Central memory CD8-positive, alpha-beta T cell (primary cell): Measurements from ENCODE around the gene USP36.

Experiments
- ATAC-seq: fragments of 150-1000 bp; cut with Tn5 transposase; replicated peaks from 2 replicates; pipeline ENCODE4 v1.10.0; 2022; ENCODE audit warnings: mild to moderate bottlenecking, moderate FRiP score, moderate number of reproducible peaks; ENCODE audit not compliant: poor library complexity, severe bottlenecking; ENCODE audit errors: extremely low read depth
- DNase-seq, 2 donors: peaks; one replicate each; pipeline ENCODE4 v3.0.0; 2021; ENCODE audit warnings: low spot score in 2 of 2
- H3K27ac Mint-ChIP-seq: one replicate; pipeline ENCODE4 v1.8.0; 2022; ENCODE audit warnings: low read depth, mild to moderate bottlenecking, moderate library complexity, mixed read lengths
- H3K27me3 Mint-ChIP-seq: one replicate; pipeline ENCODE4 v1.8.0; 2022; ENCODE audit warnings: mixed read lengths
- H3K36me3 Mint-ChIP-seq: one replicate; pipeline ENCODE4 v1.8.0; 2022; ENCODE audit warnings: mild to moderate bottlenecking, moderate library complexity, mixed read lengths; ENCODE audit not compliant: insufficient read depth
- H3K4me1 Mint-ChIP-seq: one replicate; pipeline ENCODE4 v1.8.0; 2022; ENCODE audit warnings: mixed read lengths
- H3K4me3 Mint-ChIP-seq: one replicate; pipeline ENCODE4 v1.8.0; 2022; ENCODE audit warnings: mild to moderate bottlenecking, moderate library complexity, mixed read lengths
- H3K9me3 Mint-ChIP-seq: one replicate; pipeline ENCODE4 v1.8.0; 2022; ENCODE audit warnings: mixed read lengths

USP36 gene

GRCh38 chr17:78817123-78817522 lies 23.5 kb downstream of the USP36 start:
- Mint-ChIP-seq H3K27me3 (no peaks in the 10 kb centered on the region), H3K36me3 (peaks cover 77% of the 10 kb centered on the region), H3K27ac (peak overlapping the region; percentile 93), H3K9me3 (no peaks in the 10 kb centered on the region), H3K4me3 (peak overlapping the region; percentile 78), H3K4me1 (peaks cover 46% of the 10 kb centered on the region)
- peak; percentile 91 for ATAC-seq
- peak; percentile 45 to 87 for DNase-seq

GRCh38 chr17:78815696-78816095 lies 24.9 kb downstream of the USP36 start:
- no peak overlapping the region for H3K4me3 Mint-ChIP-seq
- H3K4me1 Mint-ChIP-seq: peaks cover 46% of the 10 kb centered on the region
- H3K27me3 Mint-ChIP-seq: no peaks in the 10 kb centered on the region
- ATAC-seq: no peak
- H3K36me3 Mint-ChIP-seq: peaks cover 75% of the 10 kb centered on the region
- DNase-seq: no peak
- H3K9me3 Mint-ChIP-seq: no peaks in the 10 kb centered on the region
- no peak overlapping the region for H3K27ac Mint-ChIP-seq

DNA sequence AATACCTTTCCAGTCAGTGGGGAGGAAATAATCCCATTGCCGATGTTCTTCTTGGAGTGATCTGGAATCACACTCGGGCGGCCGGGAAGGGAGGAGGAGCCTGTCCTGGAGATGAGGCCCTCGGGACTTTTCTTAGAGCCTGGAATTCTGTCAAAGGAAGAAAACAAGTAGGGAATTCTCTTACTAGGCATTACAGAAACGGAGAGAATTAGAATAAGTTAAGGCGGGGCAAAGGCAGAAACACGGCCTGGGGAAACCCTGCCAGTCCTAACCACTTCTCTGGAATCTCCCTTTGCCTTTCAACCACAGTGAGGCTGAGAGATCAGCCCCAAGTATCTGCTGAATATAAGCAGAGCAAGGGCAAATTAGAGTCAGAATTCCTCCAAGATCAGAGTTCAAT lies 27.8 kb downstream of the USP36 start:
- H3K4me3 Mint-ChIP-seq: no peak overlapping the region
- peaks cover 77% of the 10 kb centered on the region for H3K36me3 Mint-ChIP-seq
- H3K9me3 Mint-ChIP-seq: no peaks in the 10 kb centered on the region
- H3K27ac Mint-ChIP-seq: peak overlapping the region; percentile 65
- no peak for DNase-seq
- peaks cover 33% of the 10 kb centered on the region for H3K4me1 Mint-ChIP-seq
- peak; percentile 3 for ATAC-seq
- H3K27me3 Mint-ChIP-seq: no peaks in the 10 kb centered on the region

- Mint-ChIP-seq H3K36me3 (peaks cover 79% of the 10 kb centered on the region), H3K27ac (no peak overlapping the region), H3K27me3 (no peaks in the 10 kb centered on the region), H3K4me3 (no peak overlapping the region), H3K4me1 (peaks cover 38% of the 10 kb centered on the region), H3K9me3 (no peaks in the 10 kb centered on the region)
- ATAC-seq (no peak), DNase-seq (no peak)
These were observed 32.5 kb downstream of the USP36 start for GRCh38 chr17:78808163-78808562.

DNA sequence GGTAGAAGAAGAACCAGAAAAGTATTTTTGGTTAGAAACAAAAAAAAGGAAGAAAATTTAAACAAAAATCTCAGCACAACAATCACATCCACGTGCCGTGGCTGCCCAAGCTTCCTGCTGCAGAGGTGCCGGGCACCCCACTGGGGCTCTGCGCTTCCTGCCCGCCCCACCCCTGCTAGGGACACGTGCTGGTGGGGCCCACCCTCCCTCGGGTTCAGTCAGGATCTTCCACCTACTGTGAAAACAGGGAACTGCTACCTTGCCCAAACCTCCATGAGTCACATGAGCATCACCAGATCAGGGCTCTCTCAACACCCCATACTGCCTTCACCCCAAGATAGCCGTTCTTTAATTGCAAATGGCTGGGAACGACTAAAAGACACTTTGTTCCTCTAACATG lies 34.2 kb downstream of the USP36 start:
- H3K27me3 Mint-ChIP-seq: no peaks in the 10 kb centered on the region
- peaks cover 75% of the 10 kb centered on the region for H3K36me3 Mint-ChIP-seq
- H3K4me1 Mint-ChIP-seq: peaks cover 46% of the 10 kb centered on the region
- peak overlapping the region; percentile 56 for H3K4me3 Mint-ChIP-seq
- no peak for ATAC-seq
- no peak for DNase-seq
- peak overlapping the region; percentile 95 for H3K27ac Mint-ChIP-seq
- H3K9me3 Mint-ChIP-seq: no peaks in the 10 kb centered on the region

GRCh38 chr17:78805301-78805700 lies 35.3 kb downstream of the USP36 start:
- Mint-ChIP-seq H3K4me3 (peak overlapping the region; percentile 56), H3K27me3 (no peaks in the 10 kb centered on the region), H3K27ac (peak overlapping the region; percentile 95), H3K36me3 (peaks cover 69% of the 10 kb centered on the region), H3K9me3 (no peaks in the 10 kb centered on the region), H3K4me1 (peaks cover 49% of the 10 kb centered on the region)
- DNase-seq (peak in 1 of 2 donors; percentile 51), ATAC-seq (peak; percentile 72)

DNA sequence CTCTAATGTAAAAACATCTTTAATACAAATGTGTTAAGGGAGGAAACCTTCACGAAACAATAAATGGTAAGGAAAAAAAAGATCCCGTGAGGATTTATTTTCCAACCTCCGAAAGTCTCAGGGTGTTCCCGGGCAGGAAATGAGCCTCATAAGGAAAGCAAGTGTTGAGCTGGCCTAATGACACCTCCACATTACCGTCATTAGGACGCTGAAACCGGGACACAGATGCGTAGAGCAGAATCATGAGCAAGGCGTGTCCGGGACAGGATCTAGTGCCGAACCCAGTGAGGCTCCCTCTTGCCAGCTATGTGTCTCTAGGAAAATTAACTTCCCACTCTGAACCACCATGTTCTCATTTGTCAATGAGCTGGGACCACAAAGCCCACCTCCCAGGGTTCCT lies 35.8 kb downstream of the USP36 start:
- H3K27me3 Mint-ChIP-seq: no peaks in the 10 kb centered on the region
- no peaks in the 10 kb centered on the region for H3K9me3 Mint-ChIP-seq
- peaks cover 53% of the 10 kb centered on the region for H3K4me1 Mint-ChIP-seq
- H3K27ac Mint-ChIP-seq: peak overlapping the region; percentile 95
- peaks cover 72% of the 10 kb centered on the region for H3K36me3 Mint-ChIP-seq
- H3K4me3 Mint-ChIP-seq: peak overlapping the region; percentile 56
- ATAC-seq: no peak
- DNase-seq: no peak

DNA sequence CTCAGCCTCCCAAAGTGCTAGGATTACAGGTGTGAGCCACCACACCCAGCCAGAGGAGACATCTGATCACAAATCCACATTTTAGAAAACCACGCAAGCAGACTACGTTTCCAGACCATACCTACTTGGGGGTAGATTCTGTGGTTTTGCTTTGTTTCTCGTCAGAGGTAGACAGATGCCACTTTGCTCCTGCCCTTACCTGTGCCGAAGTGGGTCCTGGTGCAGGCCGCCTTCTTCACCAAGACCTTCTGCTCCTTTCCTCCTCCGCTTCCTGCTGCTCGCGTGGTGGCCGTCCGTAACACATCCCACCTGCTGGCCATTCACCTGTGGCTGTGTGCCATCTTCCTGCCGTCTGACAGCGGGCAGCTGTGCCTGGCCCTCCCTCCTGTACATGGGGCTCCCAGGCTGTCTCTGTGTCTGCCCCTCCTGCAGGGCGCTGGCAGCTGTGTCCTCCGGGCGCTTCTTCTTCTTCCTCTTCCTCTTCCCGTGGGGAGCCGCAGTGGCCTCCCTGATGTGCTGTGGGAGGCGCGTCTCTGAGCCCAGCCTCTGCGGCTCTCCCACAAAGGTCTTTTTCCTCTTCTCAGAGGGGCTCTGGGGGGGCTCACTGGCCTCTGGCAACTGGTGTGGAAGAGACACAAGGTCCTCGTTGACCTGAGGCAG lies 37.3 kb downstream of the USP36 start:
- no peaks in the 10 kb centered on the region for H3K9me3 Mint-ChIP-seq
- DNase-seq: no peak
- H3K4me3 Mint-ChIP-seq: peak overlapping the region; percentile 67
- peaks cover 68% of the 10 kb centered on the region for H3K4me1 Mint-ChIP-seq
- H3K27ac Mint-ChIP-seq: peak overlapping the region; percentile 95
- no peaks in the 10 kb centered on the region for H3K27me3 Mint-ChIP-seq
- H3K36me3 Mint-ChIP-seq: peaks cover 70% of the 10 kb centered on the region
- no peak for ATAC-seq

DNA sequence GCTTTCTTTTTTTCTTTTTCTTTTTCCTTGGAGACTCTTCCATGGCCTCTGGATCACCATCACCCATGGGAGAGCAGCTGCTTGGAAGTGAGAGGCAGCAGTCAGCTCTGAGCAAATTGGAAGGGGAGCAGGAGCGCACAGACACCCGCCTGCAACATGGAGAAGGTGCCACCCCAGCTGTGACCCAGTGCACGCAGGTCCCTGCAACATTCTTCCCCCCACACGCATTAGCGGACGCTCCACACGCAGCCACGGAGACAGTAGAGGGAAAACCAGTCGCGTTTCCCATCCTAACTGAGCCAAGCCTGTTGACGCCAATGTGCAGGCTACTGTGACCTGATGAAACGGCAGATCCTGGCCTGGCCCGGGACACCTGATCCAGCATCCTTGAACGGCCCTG lies 38.2 kb downstream of the USP36 start:
- no peak for ATAC-seq
- Mint-ChIP-seq H3K4me3 (peak overlapping the region; percentile 67), H3K4me1 (peaks cover 74% of the 10 kb centered on the region), H3K36me3 (peaks cover 75% of the 10 kb centered on the region), H3K9me3 (no peaks in the 10 kb centered on the region), H3K27me3 (no peaks in the 10 kb centered on the region), H3K27ac (peak overlapping the region; percentile 95)
- DNase-seq: no peak

DNA sequence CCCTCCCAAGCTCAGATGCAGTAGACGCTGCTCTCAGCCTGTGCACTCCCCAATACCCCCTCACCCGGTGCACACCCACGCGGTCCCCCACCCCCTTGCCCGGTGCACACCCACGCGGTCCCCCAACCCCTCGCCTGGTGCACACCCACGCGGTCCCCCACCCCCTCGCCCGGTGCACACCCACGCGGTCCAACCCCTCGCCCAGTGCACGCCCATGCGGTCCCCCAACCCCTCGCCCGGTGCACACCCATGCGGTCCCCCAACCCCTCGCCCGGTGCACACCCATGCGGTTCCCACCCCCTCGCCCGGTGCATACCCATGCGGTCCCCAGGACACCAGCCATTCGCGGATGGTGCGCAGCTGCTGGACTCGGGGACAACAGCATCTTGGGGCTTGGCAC lies 38.6 kb downstream of the USP36 start:
- Mint-ChIP-seq H3K36me3 (peaks cover 72% of the 10 kb centered on the region), H3K4me1 (peaks cover 74% of the 10 kb centered on the region), H3K4me3 (peak overlapping the region; percentile 67), H3K27me3 (no peaks in the 10 kb centered on the region), H3K27ac (no peak overlapping the region), H3K9me3 (no peaks in the 10 kb centered on the region)
- ATAC-seq (no peak), DNase-seq (no peak)

DNA sequence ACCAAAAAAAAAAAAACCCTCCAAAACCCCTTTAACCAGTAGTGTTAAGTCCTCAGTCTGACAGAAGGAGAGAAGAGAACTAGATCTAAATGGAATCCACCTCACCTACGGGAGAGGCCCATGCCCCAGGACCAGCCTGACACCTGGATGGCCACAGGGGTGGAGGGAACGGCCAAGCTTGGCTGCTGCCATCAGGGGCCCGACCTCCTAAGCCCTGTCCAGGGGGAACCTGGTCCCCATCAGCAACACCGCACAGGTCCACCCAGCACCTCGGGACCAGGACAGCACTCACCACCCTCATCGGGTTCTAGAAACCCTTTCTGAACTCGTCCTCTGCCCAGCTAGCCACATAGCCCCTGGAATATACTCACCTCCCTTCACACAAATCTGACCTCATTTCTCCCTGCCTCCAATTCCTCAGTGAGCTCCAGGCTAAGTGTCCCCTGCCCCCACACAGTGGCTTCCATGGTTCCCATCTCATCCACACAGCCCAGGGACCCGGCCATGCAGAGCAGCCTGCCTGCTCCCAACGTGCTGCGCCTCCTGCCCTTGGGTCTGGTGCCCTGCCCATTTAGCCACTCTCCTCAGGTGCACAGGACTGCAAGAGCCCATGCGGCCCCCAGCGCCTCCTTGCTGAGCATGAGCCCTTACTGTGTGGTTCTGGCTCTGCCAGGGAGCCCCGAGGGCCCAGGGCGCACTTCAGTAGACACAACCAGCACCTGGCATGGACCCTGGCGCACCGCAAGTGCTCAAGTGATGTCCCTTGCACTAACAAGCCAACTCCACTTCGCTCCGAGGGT lies 40.3 kb downstream of the USP36 start:
- Mint-ChIP-seq H3K4me3 (peak overlapping the region; percentile 41), H3K4me1 (peaks cover 69% of the 10 kb centered on the region), H3K27ac (peak overlapping the region; percentile 93), H3K9me3 (no peaks in the 10 kb centered on the region), H3K27me3 (no peaks in the 10 kb centered on the region), H3K36me3 (peaks cover 71% of the 10 kb centered on the region)
- DNase-seq (no peak), ATAC-seq (no peak)

GRCh38 chr17:78798695-78799559 lies 41.7 kb downstream of the USP36 start:
- peak overlapping the region; percentile 96 for H3K27ac Mint-ChIP-seq
- H3K4me3 Mint-ChIP-seq: peak overlapping the region; percentile 33
- H3K9me3 Mint-ChIP-seq: no peaks in the 10 kb centered on the region
- ATAC-seq (no peak), DNase-seq (no peak)
- H3K4me1 Mint-ChIP-seq: peaks cover 72% of the 10 kb centered on the region
- peaks cover 75% of the 10 kb centered on the region for H3K36me3 Mint-ChIP-seq
- H3K27me3 Mint-ChIP-seq: no peaks in the 10 kb centered on the region
